Cardiac muscle cell (in vitro differentiated cells and primary cell): ENCODE data around the gene COL27A1. TPM values are rescaled to one million over a fixed set of nuclear protein-coding genes. Genes with fewer than 3 reads are reported as not detected.

Experiments used
- DNase-seq, 2 donors: peaks; one replicate each; pipeline versions ENCODE4 v3.0.0 to v3.0.0-alpha.2; 2010 to 2017; ENCODE audit warnings: low read depth in 1 of 2, low spot score in 1 of 2
- H3K27ac ChIP-seq: fragments of 200-600 bp; sonication (generic); 2 replicates; pipeline ENCODE4 v1.5.1; 2016
- H3K27me3 ChIP-seq: fragments of 200-600 bp; sonication (generic); 2 replicates; pipeline ENCODE4 v1.6.0; 2016; ENCODE audit warnings: control low read depth
- H3K36me3 ChIP-seq: fragments of 200-600 bp; sonication (generic); 2 replicates; pipeline ENCODE4 v1.5.1; 2016; ENCODE audit warnings: control low read depth
- H3K4me1 ChIP-seq: fragments of 200-600 bp; sonication (generic); 2 replicates; pipeline ENCODE4 v1.8.1; 2017; ENCODE audit warnings: low read depth, mild to moderate bottlenecking, mixed run types
- H3K4me3 ChIP-seq: fragments of 200-600 bp; sonication (generic); 2 replicates; pipeline ENCODE4 v1.5.1; 2016; ENCODE audit warnings: mild to moderate bottlenecking
- H3K9me3 ChIP-seq: fragments of 200-600 bp; sonication (generic); 2 replicates; pipeline ENCODE4 v1.5.1; 2017; ENCODE audit warnings: low read depth, mild to moderate bottlenecking, control low read depth
- polyA plus RNA-seq: library from polyadenylated mRNA; unstranded; fragments of >200 nt; fragmentation: Nextera tagmentation; extraction: Ambion mirVana; gene quantifications from 2 replicates; pipeline ENCODE4 v1.2.1, GENCODE V29; 2016
- total RNA-seq: library from RNA; depleted of rRNA; stranded (reverse); fragments of >200 nt; gene quantifications from 2 replicates; pipeline ENCODE4 v1.2.3, GENCODE V29; 2016
- TF ChIP-seq, protein P1 (sequence below): IDR thresholded peaks from 2 replicates; pipeline ENCODE4 v1.5.1; 2012; ENCODE audit warnings: low read depth, mild to moderate bottlenecking, low read length

The COL27A1 gene
- total and polyA plus RNA-seq, 2 experiments from 2014 or later, result 12.2 to 19.2 TPM

DNA sequence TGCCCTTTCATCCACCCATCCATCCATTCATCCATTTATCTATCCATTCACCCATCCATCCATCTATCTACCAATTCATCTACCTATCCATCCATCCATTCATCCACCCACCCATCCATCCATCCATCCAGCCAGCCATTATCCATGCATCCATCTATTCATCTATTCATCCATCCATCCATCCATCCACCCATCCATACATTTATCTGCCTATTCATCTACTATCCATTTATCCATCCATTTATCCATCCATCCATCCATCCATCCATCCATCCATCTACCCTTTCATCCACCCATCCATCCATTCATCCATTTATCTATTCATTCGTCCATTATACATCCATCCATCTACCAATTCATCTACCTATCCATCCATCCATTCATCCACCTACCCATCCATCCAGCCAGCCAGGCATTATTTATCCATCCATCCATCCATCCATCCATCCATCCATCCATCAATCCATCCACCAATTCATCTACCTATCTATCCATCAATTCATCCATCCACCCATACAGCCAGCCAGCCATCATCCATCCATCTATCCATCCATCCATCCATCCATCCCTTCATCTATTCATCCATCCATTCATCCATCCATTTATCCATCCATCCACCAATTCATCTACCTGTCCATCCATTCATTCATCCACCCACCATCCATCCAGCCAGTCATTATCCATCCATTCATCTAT, 10.2 kb downstream of the COL27A1 start:
- Histone ChIP-seq H3K4me1 (peaks cover 10% of the 10 kb centered on the region), H3K27ac (no peak overlapping the region), H3K4me3 (no peak overlapping the region), H3K27me3 (no peaks in the 10 kb centered on the region), H3K36me3 (no peaks in the 10 kb centered on the region), H3K9me3 (no peaks in the 10 kb centered on the region)
- TF ChIP-seq, protein P1, sequence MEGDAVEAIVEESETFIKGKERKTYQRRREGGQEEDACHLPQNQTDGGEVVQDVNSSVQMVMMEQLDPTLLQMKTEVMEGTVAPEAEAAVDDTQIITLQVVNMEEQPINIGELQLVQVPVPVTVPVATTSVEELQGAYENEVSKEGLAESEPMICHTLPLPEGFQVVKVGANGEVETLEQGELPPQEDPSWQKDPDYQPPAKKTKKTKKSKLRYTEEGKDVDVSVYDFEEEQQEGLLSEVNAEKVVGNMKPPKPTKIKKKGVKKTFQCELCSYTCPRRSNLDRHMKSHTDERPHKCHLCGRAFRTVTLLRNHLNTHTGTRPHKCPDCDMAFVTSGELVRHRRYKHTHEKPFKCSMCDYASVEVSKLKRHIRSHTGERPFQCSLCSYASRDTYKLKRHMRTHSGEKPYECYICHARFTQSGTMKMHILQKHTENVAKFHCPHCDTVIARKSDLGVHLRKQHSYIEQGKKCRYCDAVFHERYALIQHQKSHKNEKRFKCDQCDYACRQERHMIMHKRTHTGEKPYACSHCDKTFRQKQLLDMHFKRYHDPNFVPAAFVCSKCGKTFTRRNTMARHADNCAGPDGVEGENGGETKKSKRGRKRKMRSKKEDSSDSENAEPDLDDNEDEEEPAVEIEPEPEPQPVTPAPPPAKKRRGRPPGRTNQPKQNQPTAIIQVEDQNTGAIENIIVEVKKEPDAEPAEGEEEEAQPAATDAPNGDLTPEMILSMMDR, result no peak
- no peak for DNase-seq

DNA sequence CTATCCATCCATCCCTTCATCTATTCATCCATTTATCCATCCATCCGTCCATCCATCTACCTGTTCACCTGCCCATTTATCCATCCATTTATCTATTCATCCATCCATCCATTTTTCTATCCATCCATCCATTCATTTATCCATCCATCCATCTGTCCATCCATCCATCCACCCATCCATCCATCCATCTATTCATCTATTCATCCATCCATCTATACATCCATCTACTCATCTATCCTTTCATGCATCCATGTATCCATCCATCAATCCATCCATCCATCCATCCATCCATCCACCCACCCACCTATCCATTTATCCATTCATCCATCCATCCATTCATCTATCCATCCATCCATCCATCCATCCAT, 10.8 kb downstream of the COL27A1 start:
- H3K4me1 ChIP-seq, result peaks cover 10% of the 10 kb centered on the region
- H3K4me3 ChIP-seq, result no peak overlapping the region
- H3K36me3 ChIP-seq, result no peaks in the 10 kb centered on the region
- no peaks in the 10 kb centered on the region for H3K27me3 ChIP-seq
- no peak for DNase-seq
- H3K9me3 ChIP-seq, result no peaks in the 10 kb centered on the region
- TF ChIP-seq, protein P1, result no peak
- no peak overlapping the region for H3K27ac ChIP-seq

DNA sequence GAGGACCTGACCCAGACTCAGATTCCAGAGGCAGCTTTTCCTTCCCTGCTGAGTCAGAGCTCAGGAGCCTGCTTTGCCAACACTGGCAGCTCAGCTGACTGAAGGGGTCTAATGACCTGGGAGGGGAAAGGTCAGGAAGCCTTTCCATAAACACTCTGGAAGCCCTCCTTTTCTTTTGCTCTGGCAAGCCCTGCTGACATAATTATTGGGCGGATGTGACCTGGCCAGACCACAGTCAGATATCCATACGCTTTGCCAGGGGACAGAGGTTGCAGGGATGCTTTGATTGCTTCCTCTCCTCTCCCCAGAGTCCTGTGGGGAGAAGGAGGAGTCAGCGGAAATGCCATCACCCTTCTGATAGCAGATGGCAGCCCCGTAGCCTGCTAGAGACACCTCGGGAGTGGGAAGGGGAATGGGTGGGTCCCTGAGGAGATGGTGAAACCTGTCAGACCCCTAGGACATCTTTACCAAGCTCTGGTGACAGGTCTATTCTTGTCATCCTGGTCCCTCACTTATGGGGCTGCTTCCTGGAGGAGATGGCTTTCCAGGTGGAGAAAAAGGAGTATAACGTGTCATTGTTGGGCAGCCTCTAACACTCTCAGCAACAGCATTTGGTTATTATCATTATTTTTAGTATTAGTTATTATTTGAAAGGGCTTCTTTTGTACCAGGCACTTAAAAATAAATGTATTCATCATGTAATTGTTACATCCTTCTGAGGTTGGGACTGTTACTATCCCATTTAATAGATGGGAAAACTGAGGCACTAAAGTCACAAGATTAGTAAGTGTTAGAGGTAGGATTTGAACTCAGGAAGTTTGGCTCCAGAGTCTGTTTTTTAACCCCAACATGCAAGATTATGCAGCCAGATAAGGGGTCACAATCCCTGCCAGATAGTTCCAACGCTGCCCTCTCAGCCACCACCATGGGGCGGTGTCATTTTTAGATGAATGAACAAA, 11.6 kb downstream of the COL27A1 start:
- TF ChIP-seq, protein P1, result no peak
- Histone ChIP-seq H3K27me3 (no peaks in the 10 kb centered on the region), H3K27ac (no peak overlapping the region), H3K36me3 (no peaks in the 10 kb centered on the region), H3K4me3 (no peak overlapping the region), H3K4me1 (peaks cover 10% of the 10 kb centered on the region), H3K9me3 (no peaks in the 10 kb centered on the region)
- DNase-seq, result peak in 1 of 2 donors; percentile 39

DNA sequence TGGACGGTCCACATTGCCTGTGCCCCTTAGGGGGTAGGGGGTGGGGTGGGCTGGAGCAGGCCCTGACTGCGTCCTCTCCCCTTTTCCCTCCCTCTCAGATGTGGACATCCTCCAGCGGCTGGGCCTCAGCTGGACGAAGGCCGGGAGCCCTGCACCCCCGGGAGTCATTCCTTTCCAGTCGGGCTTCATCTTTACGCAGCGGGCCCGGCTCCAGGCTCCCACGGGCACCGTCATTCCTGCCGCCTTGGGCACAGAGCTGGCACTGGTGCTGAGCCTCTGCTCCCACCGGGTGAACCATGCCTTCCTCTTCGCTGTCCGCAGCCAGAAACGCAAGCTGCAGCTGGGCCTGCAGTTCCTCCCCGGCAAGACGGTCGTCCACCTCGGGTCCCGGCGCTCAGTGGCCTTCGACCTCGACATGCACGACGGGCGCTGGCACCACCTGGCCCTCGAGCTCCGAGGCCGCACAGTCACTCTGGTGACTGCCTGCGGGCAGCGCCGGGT, 12.3 kb downstream of the COL27A1 start:
- Histone ChIP-seq H3K4me3 (no peak overlapping the region), H3K27ac (no peak overlapping the region), H3K27me3 (no peaks in the 10 kb centered on the region), H3K36me3 (no peaks in the 10 kb centered on the region), H3K4me1 (peaks cover 10% of the 10 kb centered on the region), H3K9me3 (no peaks in the 10 kb centered on the region)
- DNase-seq, result no peak
- TF ChIP-seq, protein P1, result no peak

DNA sequence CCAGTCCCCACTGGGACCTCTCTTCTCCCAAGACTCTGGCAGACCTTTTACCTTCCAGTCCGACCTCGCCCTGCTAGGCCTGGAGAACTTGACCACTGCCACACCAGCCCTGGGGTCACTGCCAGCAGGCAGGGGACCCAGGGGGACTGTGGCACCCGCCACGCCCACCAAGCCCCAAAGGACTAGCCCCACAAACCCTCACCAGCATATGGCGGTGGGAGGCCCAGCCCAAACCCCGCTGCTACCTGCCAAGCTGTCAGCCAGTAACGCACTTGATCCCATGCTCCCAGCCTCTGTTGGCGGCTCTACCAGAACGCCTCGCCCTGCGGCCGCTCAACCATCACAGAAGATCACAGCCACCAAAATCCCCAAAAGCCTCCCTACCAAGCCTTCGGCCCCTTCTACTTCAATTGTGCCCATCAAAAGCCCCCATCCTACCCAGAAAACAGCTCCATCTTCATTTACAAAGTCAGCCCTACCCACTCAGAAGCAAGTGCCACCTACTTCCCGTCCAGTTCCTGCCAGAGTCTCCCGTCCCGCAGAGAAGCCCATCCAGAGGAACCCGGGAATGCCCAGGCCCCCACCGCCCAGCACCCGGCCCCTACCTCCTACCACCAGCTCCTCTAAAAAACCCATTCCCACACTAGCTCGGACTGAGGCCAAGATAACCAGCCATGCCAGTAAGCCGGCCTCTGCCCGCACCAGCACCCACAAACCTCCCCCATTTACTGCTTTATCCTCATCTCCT, 13.1 kb downstream of the COL27A1 start:
- DNase-seq, result no peak
- Histone ChIP-seq H3K4me1 (peaks cover 6% of the 10 kb centered on the region), H3K4me3 (no peak overlapping the region), H3K36me3 (no peaks in the 10 kb centered on the region), H3K9me3 (no peaks in the 10 kb centered on the region), H3K27me3 (no peaks in the 10 kb centered on the region), H3K27ac (no peak overlapping the region)
- TF ChIP-seq, protein P1, result no peak
